Tibial nerve (tissue), 4 donors: ENCODE measurements around the gene TRDN. TPM values are rescaled to one million over a fixed set of nuclear protein-coding genes. Genes with fewer than 3 reads are reported as not detected.

Source experiments
- DNase-seq, 2 donors: peaks; one replicate each; pipeline ENCODE4 v3.0.0-alpha.2; 2019; ENCODE audit warnings: low spot score in 2 of 2
- H3K27ac ChIP-seq, 4 donors: fragments of 200-600 bp; sonication (generic) in 3 of 4; one replicate each; pipeline ENCODE4 v1.5.1; 2017 to 2019; ENCODE audit warnings: mild to moderate bottlenecking in 1 of 4
- H3K27me3 ChIP-seq, 2 donors: fragments of 200-600 bp; sonication (generic) in 1 of 2; one replicate each; pipeline versions ENCODE4 v1.5.1 to v1.6.0; 2017 to 2019
- H3K36me3 ChIP-seq, 3 donors: fragments of 200-600 bp; sonication (generic); one replicate each; pipeline ENCODE4 v1.5.1; 2018 to 2019
- H3K4me1 ChIP-seq, 4 donors: fragments of 200-600 bp; sonication (generic) in 3 of 4; one replicate each; pipeline ENCODE4 v1.5.1; 2017 to 2019
- H3K4me3 ChIP-seq, 4 donors: fragments of 200-600 bp; sonication (generic) in 3 of 4; one replicate each; pipeline ENCODE4 v1.5.1; 2017 to 2019; ENCODE audit warnings: mild to moderate bottlenecking in 1 of 4, moderate library complexity in 1 of 4
- H3K9me3 ChIP-seq, 4 donors: fragments of 200-600 bp; sonication (generic) in 3 of 4; one replicate each; pipeline ENCODE4 v1.5.1; 2017 to 2019
- EP300 ChIP-seq, 2 donors: sonication (generic); formaldehyde crosslinking; IDR thresholded peaks; one replicate each; pipeline ENCODE4 v1.6.1; 2017; ENCODE audit warnings: antibody characterized with exemption in 2 of 2, mild to moderate bottlenecking in 1 of 2
- POLR2A ChIP-seq, 2 donors: fragments of 450-650 bp; IDR thresholded peaks; one replicate each; pipeline ENCODE4 v1.6.1; 2017; ENCODE audit warnings: antibody characterized with exemption in 2 of 2, mild to moderate bottlenecking in 2 of 2, moderate library complexity in 2 of 2
- WGBS, 2 donors: methylation state at CpG; one replicate each; pipeline ENCODE4 v1.1.5; 2018; 5-methylcytosine and 5-hydroxymethylcytosine counted together
- total RNA-seq, 4 donors: library from RNA; depleted of rRNA; stranded (reverse); fragments of >200 nt; gene quantifications; one replicate each; pipeline ENCODE4 v1.1.0, GENCODE V29; 2016
- TF ChIP-seq, protein P1 (sequence below), 5 experiments: fragments of 200-600 bp in 3 of 5; fragments of 450-650 bp in 2 of 5; sonication (generic) in 3 of 5; IDR thresholded peaks; one replicate each; pipeline ENCODE4 v1.5.1; 2016 to 2019; ENCODE audit warnings: antibody characterized with exemption in 5 of 5, mild to moderate bottlenecking in 3 of 5, moderate library complexity in 2 of 5

TRDN gene
- total RNA-seq, 4 donors from 2014 or later = 0.30 to 0.59 TPM; not detected in 2

DNA sequence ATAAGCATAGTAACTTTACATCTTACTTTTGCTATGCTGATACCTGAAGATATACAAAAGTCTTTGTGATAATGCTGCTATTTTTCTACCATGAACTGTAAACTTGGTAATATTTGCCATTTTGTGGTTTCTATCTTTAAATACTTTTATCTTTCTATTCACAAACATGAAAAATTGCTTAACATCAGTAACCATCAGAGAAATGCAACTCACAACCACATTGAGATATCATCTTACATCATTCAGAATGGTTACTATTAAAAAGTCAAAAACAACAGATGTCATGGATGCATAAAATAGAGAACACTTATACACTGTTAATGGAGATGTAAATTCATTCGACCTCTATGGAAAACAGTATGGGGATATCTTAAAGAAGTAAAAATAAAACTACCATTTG, 112.0 kb downstream of the TRDN start:
- Histone ChIP-seq H3K4me1 (peaks cover 0 to 3% (median 0%) of the 10 kb centered on the region in 4 donors), H3K36me3 (no peaks in the 10 kb centered on the region), H3K4me3 (no peak overlapping the region), H3K9me3 (no peaks in the 10 kb centered on the region), H3K27me3 (no peaks in the 10 kb centered on the region), H3K27ac (no peak overlapping the region)
- DNase-seq = no peak
- 90 to 95% methylated on average over 1 of the region's 1 CpG for WGBS, 2 donors
- TF ChIP-seq POLR2A (IDR thresholded peaks at IDR 0.05) (no peak), EP300 (IDR thresholded peaks at IDR 0.05) (no peak)
- TF ChIP-seq, protein P1, sequence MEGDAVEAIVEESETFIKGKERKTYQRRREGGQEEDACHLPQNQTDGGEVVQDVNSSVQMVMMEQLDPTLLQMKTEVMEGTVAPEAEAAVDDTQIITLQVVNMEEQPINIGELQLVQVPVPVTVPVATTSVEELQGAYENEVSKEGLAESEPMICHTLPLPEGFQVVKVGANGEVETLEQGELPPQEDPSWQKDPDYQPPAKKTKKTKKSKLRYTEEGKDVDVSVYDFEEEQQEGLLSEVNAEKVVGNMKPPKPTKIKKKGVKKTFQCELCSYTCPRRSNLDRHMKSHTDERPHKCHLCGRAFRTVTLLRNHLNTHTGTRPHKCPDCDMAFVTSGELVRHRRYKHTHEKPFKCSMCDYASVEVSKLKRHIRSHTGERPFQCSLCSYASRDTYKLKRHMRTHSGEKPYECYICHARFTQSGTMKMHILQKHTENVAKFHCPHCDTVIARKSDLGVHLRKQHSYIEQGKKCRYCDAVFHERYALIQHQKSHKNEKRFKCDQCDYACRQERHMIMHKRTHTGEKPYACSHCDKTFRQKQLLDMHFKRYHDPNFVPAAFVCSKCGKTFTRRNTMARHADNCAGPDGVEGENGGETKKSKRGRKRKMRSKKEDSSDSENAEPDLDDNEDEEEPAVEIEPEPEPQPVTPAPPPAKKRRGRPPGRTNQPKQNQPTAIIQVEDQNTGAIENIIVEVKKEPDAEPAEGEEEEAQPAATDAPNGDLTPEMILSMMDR (IDR thresholded peaks at IDR 0.05) = no peak

DNA sequence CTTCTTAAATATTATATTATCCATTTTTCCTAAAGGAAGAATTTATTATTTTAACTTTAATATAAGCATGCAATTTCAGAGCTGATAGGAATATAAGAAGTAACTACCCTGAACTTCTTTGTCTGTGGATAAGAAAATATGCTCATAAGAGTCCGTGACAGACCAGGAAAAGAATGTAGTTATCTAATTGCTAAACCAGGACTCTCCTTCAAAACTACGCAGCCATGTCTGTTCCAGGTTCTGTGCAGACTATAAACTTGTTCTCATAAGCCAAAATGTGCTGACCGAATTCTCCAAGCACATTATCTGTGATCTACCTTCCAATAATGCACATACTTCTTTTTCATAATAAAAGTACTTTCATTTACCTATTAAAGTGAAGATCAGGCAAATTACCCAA, 116.5 kb downstream of the TRDN start:
- 65 to 69% methylated on average over 3 of the region's 3 CpGs for WGBS, 2 donors
- no peak overlapping the region for H3K27ac ChIP-seq
- H3K27me3 ChIP-seq = no peaks in the 10 kb centered on the region
- no peak for DNase-seq
- no peak overlapping the region for H3K4me3 ChIP-seq
- H3K9me3 ChIP-seq = peaks cover 0 to 3% (median 0%) of the 10 kb centered on the region in 4 donors
- H3K4me1 ChIP-seq = peaks cover 0 to 18% (median 4%) of the 10 kb centered on the region in 4 donors
- no peaks in the 10 kb centered on the region for H3K36me3 ChIP-seq
- no peak for TF ChIP-seq EP300 (IDR thresholded peaks at IDR 0.05)
- TF ChIP-seq, protein P1 (IDR thresholded peaks at IDR 0.05) = no peak
- no peak for TF ChIP-seq POLR2A (IDR thresholded peaks at IDR 0.05)

DNA sequence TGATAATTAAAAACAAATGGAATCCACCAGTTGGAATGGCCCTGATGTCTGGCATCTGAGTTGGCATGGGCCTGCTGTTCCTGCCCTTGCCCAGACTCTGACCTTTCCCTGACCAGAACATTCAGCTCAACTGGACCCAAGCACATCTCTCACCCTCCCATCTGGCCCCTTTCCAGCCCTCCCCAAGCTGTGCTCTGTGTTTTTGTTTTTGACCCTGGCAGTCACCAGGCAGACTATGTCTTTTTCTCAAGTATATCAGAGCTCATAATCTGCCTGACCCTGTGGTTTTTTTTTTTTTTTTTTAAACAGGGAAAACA, 117.6 kb downstream of the TRDN start:
- Histone ChIP-seq H3K4me1 (peaks cover 0 to 18% (median 4%) of the 10 kb centered on the region in 4 donors), H3K27ac (peak overlapping the region in 1 of 4 donors; percentile 24), H3K9me3 (peaks cover 0 to 9% (median 0%) of the 10 kb centered on the region in 4 donors), H3K27me3 (no peaks in the 10 kb centered on the region), H3K36me3 (no peaks in the 10 kb centered on the region), H3K4me3 (no peak overlapping the region)
- peak; percentile 27 to 60 for DNase-seq
- TF ChIP-seq EP300 (IDR thresholded peaks at IDR 0.05) = no peak
- TF ChIP-seq, protein P1 (IDR thresholded peaks at IDR 0.05) = no peak
- TF ChIP-seq POLR2A (IDR thresholded peaks at IDR 0.05) = no peak

DNA sequence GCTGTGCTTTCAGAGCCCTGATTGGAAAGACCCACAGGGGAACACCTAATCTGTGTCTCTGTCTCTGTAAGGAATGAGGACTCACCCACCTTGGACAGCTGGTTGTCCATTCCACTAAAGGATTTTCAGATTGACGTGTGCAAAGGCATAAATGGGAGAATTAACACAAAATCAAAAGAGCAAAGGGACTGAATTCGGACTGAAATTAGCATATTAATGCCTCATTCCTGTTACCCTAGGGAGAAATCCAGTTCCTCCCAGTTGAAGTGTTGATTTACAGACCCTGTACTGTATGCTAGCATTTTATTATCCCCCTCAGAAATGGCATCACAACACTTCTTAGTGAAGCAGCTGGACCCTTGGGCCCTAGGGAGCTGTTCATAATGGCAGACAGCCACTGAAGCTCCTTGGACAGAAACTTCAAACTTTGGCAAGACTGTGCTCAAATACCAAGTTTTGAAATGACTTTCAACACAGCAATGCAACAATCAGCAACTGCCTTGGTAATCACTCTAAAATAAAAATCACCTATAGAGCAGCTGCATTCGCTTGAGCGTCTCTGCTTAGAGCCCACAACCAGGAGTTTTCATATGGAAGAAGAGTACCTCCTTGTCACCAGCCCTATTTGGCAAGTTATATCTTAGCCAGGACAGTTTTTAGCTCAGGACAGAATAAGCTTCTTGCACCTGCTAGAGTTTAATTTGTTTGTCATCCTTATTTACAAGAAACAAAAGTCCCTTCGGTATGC, 118.1 kb downstream of the TRDN start:
- no peak for DNase-seq
- WGBS, 2 donors = 54 to 63% methylated on average over 5 of the region's 5 CpGs
- H3K4me3 ChIP-seq = no peak overlapping the region
- no peaks in the 10 kb centered on the region for H3K27me3 ChIP-seq
- no peaks in the 10 kb centered on the region for H3K36me3 ChIP-seq
- no peak for TF ChIP-seq POLR2A (IDR thresholded peaks at IDR 0.05)
- TF ChIP-seq, protein P1 (IDR thresholded peaks at IDR 0.05) = no peak
- TF ChIP-seq EP300 (IDR thresholded peaks at IDR 0.05) = no peak
- peaks cover 0 to 9% (median 0%) of the 10 kb centered on the region in 4 donors for H3K9me3 ChIP-seq
- peak overlapping the region in 2 of 4 donors; percentile 24 to 52 for H3K27ac ChIP-seq
- H3K4me1 ChIP-seq = peaks cover 0 to 18% (median 4%) of the 10 kb centered on the region in 4 donors

DNA sequence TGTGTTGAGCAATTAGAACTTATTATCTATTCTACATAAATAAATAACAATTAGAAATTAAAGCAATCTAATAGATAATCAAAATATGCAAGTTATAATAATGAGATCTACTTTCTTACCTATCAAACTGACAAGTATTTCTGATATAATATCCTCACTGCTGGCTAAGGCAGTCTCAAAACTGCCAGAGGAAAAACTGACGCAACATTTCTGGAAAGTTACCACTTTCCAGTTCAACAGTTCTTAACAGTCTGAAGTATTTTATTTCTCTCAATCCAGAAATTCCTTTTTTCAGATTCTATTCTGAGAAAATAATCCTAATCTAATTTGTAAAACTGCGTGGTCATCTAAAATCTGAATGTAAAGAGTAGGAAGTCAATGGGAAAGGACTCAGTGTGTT, 121.0 kb downstream of the TRDN start:
- Histone ChIP-seq H3K27ac (no peak overlapping the region), H3K4me3 (no peak overlapping the region), H3K36me3 (no peaks in the 10 kb centered on the region), H3K27me3 (no peaks in the 10 kb centered on the region), H3K9me3 (peaks cover 0 to 9% (median 0%) of the 10 kb centered on the region in 4 donors), H3K4me1 (peaks cover 0 to 18% (median 4%) of the 10 kb centered on the region in 4 donors)
- no peak for DNase-seq
- WGBS, 2 donors = 80 to 83% methylated on average over 2 of the region's 2 CpGs
- TF ChIP-seq, protein P1 (IDR thresholded peaks at IDR 0.05) = no peak
- TF ChIP-seq POLR2A (IDR thresholded peaks at IDR 0.05) = no peak
- TF ChIP-seq EP300 (IDR thresholded peaks at IDR 0.05) = no peak
